H1 (cell line): ENCODE results near the gene MPRIP.

Experiments used
- ATF2 ChIP-seq: IDR thresholded peaks from 2 replicates; pipeline ENCODE4 v1.6.1; 2012; ENCODE audit warnings: low read length, inconsistent platforms
- CBX8 ChIP-seq: fragments of 300-800, 300-1000 bp; sonication (generic); IDR thresholded peaks from 2 replicates; pipeline ENCODE4 v1.7.1; 2016; ENCODE audit warnings: low read depth, low read length, borderline replicate concordance
- CHD2 ChIP-seq: IDR thresholded peaks from 2 replicates; pipeline ENCODE4 v1.6.1; 2012; ENCODE audit warnings: low read length, improper control_type of control experiment
- CREB1 ChIP-seq: IDR thresholded peaks from 2 replicates; pipeline ENCODE4 v1.6.1; 2012; ENCODE audit warnings: inconsistent platforms
- CTCF ChIP-seq, 3 experiments: IDR thresholded peaks; 1 replicate in 2 of 3; 2 replicates in 1 of 3; pipeline versions ENCODE4 v1.5.1 to v1.6.1; 2011; ENCODE audit warnings: low read length in 3 of 3, mild to moderate bottlenecking in 3 of 3, inconsistent platforms in 2 of 3, low read depth in 1 of 3, moderate library complexity in 1 of 3; ENCODE audit not compliant: insufficient read depth in 1 of 3; ENCODE audit errors: control extremely low read depth in 1 of 3
- EGR1 ChIP-seq: IDR thresholded peaks from 2 replicates; pipeline ENCODE4 v1.6.1; 2011; ENCODE audit warnings: low read depth, low read length, borderline replicate concordance
- EP300 ChIP-seq, 2 experiments: IDR thresholded peaks; 1 replicate in 1 of 2; 2 replicates in 1 of 2; pipeline ENCODE4 v1.6.1; 2011 to 2012; ENCODE audit warnings: low read depth in 2 of 2, low read length in 2 of 2, mild to moderate bottlenecking in 2 of 2, borderline replicate concordance in 1 of 2, inconsistent platforms in 1 of 2, moderate library complexity in 1 of 2
- GABPA ChIP-seq: IDR thresholded peaks from 2 replicates; pipeline ENCODE4 v1.6.1; 2011; ENCODE audit warnings: mild to moderate bottlenecking, low read length, moderate library complexity, borderline replicate concordance; ENCODE audit not compliant: insufficient read depth
- MAX ChIP-seq: IDR thresholded peaks from 2 replicates; pipeline ENCODE4 v1.6.1; 2012; ENCODE audit warnings: inconsistent platforms
- POLR2A ChIP-seq, 2 experiments: IDR thresholded peaks; 1 replicate in 1 of 2; 2 replicates in 1 of 2; pipeline ENCODE4 v1.6.1; 2011; ENCODE audit warnings: low read depth in 2 of 2, low read length in 2 of 2, mild to moderate bottlenecking in 2 of 2; ENCODE audit errors: control extremely low read depth in 1 of 2
- RAD21 ChIP-seq, 2 experiments: IDR thresholded peaks in 1 of 2; conservative IDR thresholded peaks in 1 of 2; 2 replicates each; pipeline ENCODE4 v1.6.1; 2011; ENCODE audit warnings: low read depth in 2 of 2, low read length in 2 of 2, improper control_type of control experiment in 1 of 2, inconsistent platforms in 1 of 2, mild to moderate bottlenecking in 1 of 2, moderate library complexity in 1 of 2
- SIN3A ChIP-seq, 2 experiments: IDR thresholded peaks in 1 of 2; conservative IDR thresholded peaks in 1 of 2; 2 replicates each; pipeline ENCODE4 v1.6.1; 2011 to 2012; ENCODE audit warnings: low read length in 2 of 2, improper control_type of control experiment in 1 of 2, low read depth in 1 of 2, mild to moderate bottlenecking in 1 of 2
- TBP ChIP-seq: IDR thresholded peaks from 2 replicates; pipeline ENCODE4 v1.6.1; 2011; ENCODE audit warnings: low read depth, low read length, improper control_type of control experiment

GRCh38 chr17:17143501-17143900 lies 101.2 kb downstream of the MPRIP start:
- TF ChIP-seq CHD2, result no peak
- no peak for TF ChIP-seq GABPA
- no peak for TF ChIP-seq SIN3A (conservative IDR thresholded peaks at IDR 0.05 in 1 of 2, IDR thresholded peaks at IDR 0.05 in 1 of 2; ENCODE audit: low read depth in 1 of 2, low read length in 2 of 2)
- no peak for TF ChIP-seq CTCF (IDR thresholded peaks at IDR 0.05; ENCODE audit: control extremely low read depth in 1 of 3, insufficient read depth in 1 of 3, low read depth in 1 of 3, low read length in 3 of 3)
- TF ChIP-seq POLR2A (IDR thresholded peaks at IDR 0.05; ENCODE audit: control extremely low read depth in 1 of 2, low read depth in 2 of 2, low read length in 2 of 2), result no peak
- TF ChIP-seq EP300 (IDR thresholded peaks at IDR 0.05; ENCODE audit: borderline replicate concordance in 1 of 2, low read depth in 2 of 2, low read length in 2 of 2), result no peak
- TF ChIP-seq RAD21 (IDR thresholded peaks at IDR 0.05 in 1 of 2, conservative IDR thresholded peaks at IDR 0.05 in 1 of 2; ENCODE audit: low read depth in 2 of 2, low read length in 2 of 2), result no peak
- no peak for TF ChIP-seq CBX8
- no peak for TF ChIP-seq EGR1
- no peak for TF ChIP-seq TBP
- TF ChIP-seq ATF2, result no peak
- TF ChIP-seq MAX, result no peak
- no peak for TF ChIP-seq CREB1
